Prostate gland (tissue), 2 donors: ENCODE data around the gene ZNF101. TPM values are rescaled to one million over a fixed set of nuclear protein-coding genes. Genes with fewer than 3 reads are reported as not detected.
"Not testable (repeated sequence)": the region's sequence is repeated elsewhere in the genome, so short reads cannot be mapped to it uniquely, and the experiment has no call there.

Experiments
- DNase-seq: peaks from one replicate; pipeline ENCODE4 v3.0.0-alpha.2; 2019; ENCODE audit warnings: low spot score
- H3K27ac ChIP-seq, 2 donors: fragments of 200-600 bp; sonication (generic); 2 replicates each; pipeline ENCODE4 v1.5.1; 2017 to 2019
- H3K27me3 ChIP-seq: fragments of 200-600 bp; sonication (generic); replicated peaks from 2 replicates; pipeline ENCODE4 v1.5.1; 2019; ENCODE audit not compliant: insufficient read depth
- H3K36me3 ChIP-seq, 2 donors: fragments of 200-600 bp; sonication (generic); 1 replicate in 1 of 2; 2 replicates in 1 of 2; pipeline versions ENCODE4 v1.5.1 to v1.8.1; 2017 to 2019
- H3K4me1 ChIP-seq: fragments of 200-600 bp; sonication (generic); replicated peaks from 2 replicates; pipeline ENCODE4 v1.5.1; 2019
- H3K4me3 ChIP-seq, 2 donors: fragments of 200-600 bp; sonication (generic); 2 replicates each; pipeline ENCODE4 v1.5.1; 2017 to 2019
- H3K9me3 ChIP-seq: fragments of 200-600 bp; sonication (generic); 2 replicates; pipeline ENCODE4 v1.5.1; 2017
- CTCF ChIP-seq, 4 experiments: fragments of 200-600 bp in 2 of 4; fragments of 450-650 bp in 2 of 4; sonication (generic) in 2 of 4; IDR thresholded peaks; 1 replicate in 3 of 4; 2 replicates in 1 of 4; pipeline ENCODE4 v1.5.1; 2016 to 2019; ENCODE audit warnings: antibody characterized with exemption in 4 of 4, mild to moderate bottlenecking in 2 of 4, moderate library complexity in 2 of 4
- POLR2A ChIP-seq: fragments of 450-650 bp; IDR thresholded peaks from one replicate; pipeline ENCODE4 v1.6.1; 2016; ENCODE audit warnings: antibody characterized with exemption, mild to moderate bottlenecking
- POLR2AphosphoS5 ChIP-seq: sonication (generic); formaldehyde crosslinking; IDR thresholded peaks from one replicate; pipeline ENCODE4 v1.6.1; 2017; ENCODE audit warnings: antibody characterized with exemption
- WGBS: methylation state at CpG from one replicate; pipeline ENCODE4 v1.1.5; 2018; 5-methylcytosine and 5-hydroxymethylcytosine counted together
- intact Hi-C: fragments of 100-400 bp; cut with DNase I; formaldehyde crosslinking; loops from one replicate; pipeline ENCODE4 v1.14.2; 2022
- total RNA-seq, 2 donors: library from RNA; depleted of rRNA; stranded (reverse); fragments of >200 nt; gene quantifications; one replicate each; pipeline ENCODE4 v1.1.0, GENCODE V29; 2016

Gene ZNF101
- total RNA-seq, 2 donors from 2014 or later: 4.1 to 7.1 TPM

GRCh38 chr19:19691683-19692082 lies 23.0 kb downstream of the ZNF101 start:
- TF ChIP-seq CTCF (IDR thresholded peaks at IDR 0.05) (no peak), POLR2A (no peak), POLR2AphosphoS5 (no peak)
- Histone ChIP-seq H3K4me1 (no peaks in the 10 kb centered on the region), H3K4me3 (no peak overlapping the region), H3K27ac (no peak overlapping the region), H3K9me3 (no peaks in the 10 kb centered on the region), H3K27me3 (no peaks in the 10 kb centered on the region), H3K36me3 (no peaks in the 10 kb centered on the region)
- no peak for DNase-seq
- intact Hi-C loops: no loop called here
- 87% methylated on average over 10 of the region's 10 CpGs for WGBS

DNA sequence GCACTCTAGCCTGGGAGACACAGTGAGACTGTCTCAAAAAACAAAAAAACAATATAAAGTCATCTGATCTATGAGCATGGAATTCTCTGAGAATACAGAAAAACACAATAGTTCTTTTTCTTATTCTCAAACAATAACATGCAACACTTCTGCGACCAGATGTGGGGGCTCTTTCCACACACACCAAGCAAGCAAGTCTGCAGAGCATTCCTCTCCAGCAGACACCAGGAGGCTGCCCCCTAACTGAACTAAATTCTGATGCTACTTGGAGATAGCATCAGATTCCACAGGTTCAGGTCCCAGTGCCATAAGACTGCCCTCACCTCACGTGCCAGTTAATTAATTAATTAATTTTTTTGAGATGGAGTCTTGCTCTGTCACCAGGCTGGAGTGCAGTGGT lies 27.7 kb downstream of the ZNF101 start:
- Histone ChIP-seq H3K27me3 (no peaks in the 10 kb centered on the region), H3K4me1 (no peaks in the 10 kb centered on the region), H3K4me3 (no peak overlapping the region), H3K36me3 (no peaks in the 10 kb centered on the region), H3K27ac (no peak overlapping the region), H3K9me3 (no peaks in the 10 kb centered on the region)
- 55% methylated on average over 2 of the region's 2 CpGs for WGBS
- DNase-seq: no peak
- TF ChIP-seq CTCF (IDR thresholded peaks at IDR 0.05) (no peak), POLR2A (no peak), POLR2AphosphoS5 (no peak)
- intact Hi-C loops: no loop called here

GRCh38 chr19:19697589-19697988 lies 28.9 kb downstream of the ZNF101 start:
- no peaks in the 10 kb centered on the region for H3K4me1 ChIP-seq
- WGBS: 91% methylated on average over 5 of the region's 5 CpGs
- DNase-seq: no peak
- TF ChIP-seq POLR2AphosphoS5 (no peak), CTCF (IDR thresholded peaks at IDR 0.05) (no peak), POLR2A (no peak)
- no peak overlapping the region for H3K4me3 ChIP-seq
- H3K27me3 ChIP-seq: no peaks in the 10 kb centered on the region
- no peaks in the 10 kb centered on the region for H3K36me3 ChIP-seq
- no peaks in the 10 kb centered on the region for H3K9me3 ChIP-seq
- H3K27ac ChIP-seq: no peak overlapping the region
- intact Hi-C loops: no loop called here

DNA sequence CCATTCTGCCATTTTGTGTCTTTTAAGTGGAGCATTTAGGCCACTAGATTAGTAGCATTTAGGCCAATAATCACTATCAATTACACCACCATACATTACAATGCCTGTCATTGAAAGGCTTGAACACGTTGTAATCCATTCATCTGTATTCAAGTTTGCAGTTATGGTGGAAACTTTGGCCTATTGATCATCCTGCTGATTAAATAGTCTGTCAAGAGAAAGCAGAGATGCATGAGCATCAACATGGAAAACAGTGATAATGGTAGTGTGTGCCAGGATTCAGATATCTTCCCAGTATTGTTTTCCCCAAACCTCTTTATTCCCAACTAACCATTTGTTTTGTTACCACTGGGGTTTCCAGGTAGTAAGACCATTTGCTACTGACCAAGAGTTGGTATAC lies 31.9 kb downstream of the ZNF101 start:
- H3K4me3 ChIP-seq, DNase-seq, H3K27me3 ChIP-seq, H3K9me3 ChIP-seq, H3K36me3 ChIP-seq, H3K27ac ChIP-seq, H3K4me1 ChIP-seq, intact Hi-C loops: not testable (repeated sequence)
- WGBS: 91% methylated on average over 1 of the region's 1 CpG

DNA sequence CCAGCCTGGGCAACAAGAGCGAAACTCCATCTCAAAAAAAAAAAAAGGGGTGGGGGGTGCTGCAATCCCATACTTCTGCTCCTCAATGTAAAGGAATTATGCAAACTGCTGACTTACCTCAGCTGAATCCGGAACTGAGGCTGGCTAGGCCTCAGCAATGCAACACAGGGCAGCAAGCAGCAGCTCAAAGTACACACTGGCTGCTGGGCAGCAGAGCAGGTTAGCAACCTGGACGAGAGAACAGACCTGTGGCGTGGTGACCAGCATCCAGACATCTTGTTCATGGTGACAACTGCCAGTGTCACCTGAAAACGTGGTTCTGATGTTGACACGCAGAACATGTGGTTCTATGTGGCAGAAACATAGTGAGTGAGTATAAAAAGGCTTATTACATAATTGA lies 36.2 kb downstream of the ZNF101 start:
- H3K36me3 ChIP-seq: no peaks in the 10 kb centered on the region
- 90% methylated on average over 6 of the region's 6 CpGs for WGBS
- no peaks in the 10 kb centered on the region for H3K27me3 ChIP-seq
- H3K27ac ChIP-seq: no peak overlapping the region
- H3K4me1 ChIP-seq: no peaks in the 10 kb centered on the region
- H3K4me3 ChIP-seq: no peak overlapping the region
- no peak for DNase-seq
- TF ChIP-seq POLR2AphosphoS5: no peak
- no peak for TF ChIP-seq POLR2A
- H3K9me3 ChIP-seq: no peaks in the 10 kb centered on the region
- intact Hi-C loops: no loop called here

GRCh38 chr19:19710506-19710905 lies 41.9 kb downstream of the ZNF101 start:
- Histone ChIP-seq H3K36me3 (peaks cover 13 to 16% of the 10 kb centered on the region in 2 donors), H3K27ac (no peak overlapping the region), H3K9me3 (no peaks in the 10 kb centered on the region), H3K4me1 (no peaks in the 10 kb centered on the region), H3K27me3 (no peaks in the 10 kb centered on the region), H3K4me3 (no peak overlapping the region)
- no peak for TF ChIP-seq CTCF (IDR thresholded peaks at IDR 0.05)
- TF ChIP-seq POLR2A: no peak
- TF ChIP-seq POLR2AphosphoS5: no peak
- no peak for DNase-seq
- intact Hi-C loops: no loop called here
- whole genome bisulfite sequencing: 97% methylated on average over 2 of the region's 2 CpGs
